ENCODE data around the gene ZNF548. TPM values are rescaled to one million over a fixed set of nuclear protein-coding genes. Genes with fewer than 3 reads are reported as not detected.
A peak's percentile ranks its signal among the peaks of the same experiment; 100 is the strongest.

Gene ZNF548
- total RNA-seq, 1 donor from 2014 or later: 26.1 TPM

GRCh38 chr19:57376151-57376550 lies 13.5 kb upstream of the ZNF548 start:
- no peak for DNase-seq (ENCODE audit: low spot score)
- no peak for TF ChIP-seq CTCF (IDR thresholded peaks at IDR 0.05; ENCODE audit: unreplicated experiment)
- no peaks in the 10 kb centered on the region for H3K4me1 Mint-ChIP-seq (ENCODE audit: unreplicated experiment)
- H3K36me3 Mint-ChIP-seq (ENCODE audit: low read depth, unreplicated experiment): peaks cover 85% of the 10 kb centered on the region
- peaks cover 11% of the 10 kb centered on the region for H3K9me3 Mint-ChIP-seq (ENCODE audit: unreplicated experiment)
- H3K27ac Mint-ChIP-seq (ENCODE audit: unreplicated experiment): no peak overlapping the region
- peak overlapping the region; percentile 51 for H3K4me3 Mint-ChIP-seq (ENCODE audit: unreplicated experiment)
- H3K27me3 Mint-ChIP-seq (ENCODE audit: unreplicated experiment): peaks cover 5% of the 10 kb centered on the region

- Mint-ChIP-seq H3K27me3 (ENCODE audit: unreplicated experiment) (peaks cover 3% of the 10 kb centered on the region), H3K36me3 (ENCODE audit: low read depth, unreplicated experiment) (peaks cover 71% of the 10 kb centered on the region), H3K4me3 (ENCODE audit: unreplicated experiment) (peak overlapping the region; percentile 86), H3K9me3 (ENCODE audit: unreplicated experiment) (peaks cover 9% of the 10 kb centered on the region), H3K27ac (ENCODE audit: unreplicated experiment) (no peak overlapping the region), H3K4me1 (ENCODE audit: unreplicated experiment) (no peaks in the 10 kb centered on the region)
- DNase-seq (ENCODE audit: low spot score): no peak
- no peak for TF ChIP-seq CTCF (IDR thresholded peaks at IDR 0.05; ENCODE audit: unreplicated experiment)
Measured at GRCh38 chr19:57377498-57378146, 12.0 kb upstream of the ZNF548 start.

- Mint-ChIP-seq H3K4me3 (ENCODE audit: unreplicated experiment) (no peak overlapping the region), H3K36me3 (ENCODE audit: low read depth, unreplicated experiment) (peaks cover 39% of the 10 kb centered on the region), H3K4me1 (ENCODE audit: unreplicated experiment) (no peaks in the 10 kb centered on the region), H3K27ac (ENCODE audit: unreplicated experiment) (no peak overlapping the region), H3K27me3 (ENCODE audit: unreplicated experiment) (peaks cover 3% of the 10 kb centered on the region), H3K9me3 (ENCODE audit: unreplicated experiment) (no peaks in the 10 kb centered on the region)
- no peak for TF ChIP-seq CTCF (IDR thresholded peaks at IDR 0.05; ENCODE audit: unreplicated experiment)
- no peak for DNase-seq (ENCODE audit: low spot score)
Measured at GRCh38 chr19:57380923-57381322, 8.7 kb upstream of the ZNF548 start.

GRCh38 chr19:57382806-57383488 lies 6.7 kb upstream of the ZNF548 start:
- Mint-ChIP-seq H3K27ac (ENCODE audit: unreplicated experiment) (no peak overlapping the region), H3K4me3 (ENCODE audit: unreplicated experiment) (no peak overlapping the region), H3K4me1 (ENCODE audit: unreplicated experiment) (no peaks in the 10 kb centered on the region), H3K36me3 (ENCODE audit: low read depth, unreplicated experiment) (peaks cover 19% of the 10 kb centered on the region), H3K9me3 (ENCODE audit: unreplicated experiment) (no peaks in the 10 kb centered on the region), H3K27me3 (ENCODE audit: unreplicated experiment) (peaks cover 2% of the 10 kb centered on the region)
- no peak for DNase-seq (ENCODE audit: low spot score)
- no peak for TF ChIP-seq CTCF (IDR thresholded peaks at IDR 0.05; ENCODE audit: unreplicated experiment)

GRCh38 chr19:57389194-57389729 lies 392 bp upstream of the ZNF548 start:
- H3K27me3 Mint-ChIP-seq (ENCODE audit: unreplicated experiment): peaks cover 6% of the 10 kb centered on the region
- no peak for DNase-seq (ENCODE audit: low spot score)
- peak overlapping the region; percentile 94 for H3K27ac Mint-ChIP-seq (ENCODE audit: unreplicated experiment)
- H3K9me3 Mint-ChIP-seq (ENCODE audit: unreplicated experiment): no peaks in the 10 kb centered on the region
- H3K4me1 Mint-ChIP-seq (ENCODE audit: unreplicated experiment): peaks cover 11% of the 10 kb centered on the region
- H3K36me3 Mint-ChIP-seq (ENCODE audit: low read depth, unreplicated experiment): peaks cover 6% of the 10 kb centered on the region
- no peak for TF ChIP-seq CTCF (IDR thresholded peaks at IDR 0.05; ENCODE audit: unreplicated experiment)
- peak overlapping the region; percentile 96 for H3K4me3 Mint-ChIP-seq (ENCODE audit: unreplicated experiment)
